Measurements from ENCODE around the gene PRKCA.
"Not testable (repeated sequence)": the region's sequence is repeated elsewhere in the genome, so short reads cannot be mapped to it uniquely, and the experiment has no call there.

The PRKCA gene

DNA sequence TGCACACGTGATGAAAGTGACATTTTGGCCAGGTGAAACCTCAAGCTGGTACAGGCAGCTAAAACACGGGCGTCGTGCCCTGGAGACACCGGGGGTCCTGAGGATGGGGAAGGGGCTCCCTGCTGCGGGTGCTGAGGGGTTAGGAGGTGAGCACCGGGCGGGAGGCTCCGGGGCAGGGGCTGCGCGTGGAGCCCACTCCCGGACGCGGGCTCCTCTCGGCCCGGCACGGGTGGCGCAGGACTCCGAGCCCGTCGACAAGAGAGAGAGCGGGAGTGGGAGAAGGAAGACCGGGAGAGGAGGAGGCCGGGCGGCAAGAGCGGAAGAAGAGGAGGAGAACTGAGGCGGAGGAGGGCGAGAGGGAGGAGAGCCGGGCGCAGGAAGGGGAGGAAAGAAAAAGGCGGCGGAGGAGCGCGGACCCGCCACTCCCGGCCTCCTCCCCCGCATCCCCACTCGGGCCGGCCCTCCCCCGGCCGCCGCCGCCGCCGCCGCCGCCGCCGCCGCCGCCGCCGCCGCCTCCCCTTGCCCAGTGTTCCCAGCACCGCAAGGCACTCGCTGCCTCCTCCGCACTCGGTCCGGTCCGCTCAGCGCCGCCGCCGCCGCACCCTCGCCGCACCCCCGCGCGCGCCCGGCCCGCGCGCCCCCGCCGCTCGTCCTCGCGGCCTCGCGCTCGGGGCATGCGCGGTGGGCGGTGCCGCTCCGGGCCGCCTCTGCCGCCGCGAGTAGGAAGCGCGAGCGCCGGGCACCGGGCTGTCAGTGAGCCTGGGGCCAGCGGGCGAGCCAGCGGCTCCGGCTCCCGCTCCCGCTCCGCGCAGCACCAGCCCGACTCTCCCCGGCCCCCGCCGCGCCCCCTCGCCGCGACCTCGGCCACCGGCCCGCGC, at the start of gene PRKCA:
PRKCA (plus strand) TSS at position 750 of the 878 bp plus-strand sequence.
- DNase-seq, result peak; percentile 77 to 81 (median 78)

DNA sequence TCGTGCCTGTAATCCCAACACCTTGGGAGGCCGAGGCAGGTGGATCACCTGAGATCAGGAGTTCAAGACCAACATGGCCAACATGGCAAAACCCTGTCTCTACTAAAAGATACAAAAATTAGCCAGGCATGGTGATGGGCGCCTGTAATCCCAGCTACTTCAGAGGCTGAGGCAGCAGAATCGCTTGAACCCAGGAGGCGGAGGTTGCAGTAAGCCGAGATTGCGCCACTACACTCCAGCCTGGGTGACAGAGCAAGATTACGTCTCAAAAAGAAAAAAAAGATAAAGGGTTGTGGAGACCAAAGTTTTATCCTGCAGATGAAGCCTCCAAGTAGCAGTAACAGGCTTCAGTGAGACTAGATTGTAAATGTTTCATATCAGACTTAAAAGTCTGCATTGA, 49.0 kb upstream of the PRKCA start:
- not testable (repeated sequence) for DNase-seq

DNA sequence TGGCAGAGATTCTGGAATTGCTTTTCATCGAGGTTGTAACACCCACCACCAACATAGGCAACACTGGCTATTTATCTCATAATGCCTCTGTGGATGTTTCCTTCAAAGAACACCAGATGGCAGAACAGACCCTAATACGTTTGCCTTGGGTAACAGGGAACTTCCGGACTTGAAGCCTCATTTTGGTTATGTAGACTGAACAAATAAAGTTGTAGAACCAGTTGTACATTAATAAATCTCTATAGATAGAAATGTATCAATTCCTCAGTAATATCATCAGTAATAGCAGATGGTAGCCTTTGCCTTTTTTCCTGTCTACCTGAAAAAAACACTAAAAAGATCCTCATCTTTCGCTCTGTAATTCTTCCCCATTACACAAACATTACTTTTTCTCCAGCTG, 47.3 kb upstream of the PRKCA start:
- peak; percentile 60 to 91 (median 63) for DNase-seq

DNA sequence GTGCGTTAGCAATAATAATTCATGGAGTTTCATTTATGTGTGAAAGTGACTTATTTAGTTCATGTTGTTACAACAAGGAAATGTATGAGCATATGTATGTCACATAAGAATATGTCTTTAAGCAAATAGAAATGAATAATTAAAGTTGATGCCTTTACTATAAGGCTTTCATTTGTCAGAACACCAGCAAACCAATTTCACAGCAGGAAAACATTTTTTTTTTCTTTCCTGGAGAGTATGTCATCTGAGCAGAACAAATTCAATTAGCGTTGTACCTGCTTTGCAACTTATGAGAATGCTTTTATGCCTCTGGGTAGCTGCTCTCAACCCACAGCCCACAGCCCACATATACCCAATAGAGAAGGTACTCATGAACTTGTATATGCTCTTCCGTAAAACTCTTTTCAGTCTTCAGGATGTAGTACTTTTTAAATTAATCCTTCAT, 46.9 kb upstream of the PRKCA start:
- peak in 1 of 3 experiments; percentile 67 for DNase-seq

DNA sequence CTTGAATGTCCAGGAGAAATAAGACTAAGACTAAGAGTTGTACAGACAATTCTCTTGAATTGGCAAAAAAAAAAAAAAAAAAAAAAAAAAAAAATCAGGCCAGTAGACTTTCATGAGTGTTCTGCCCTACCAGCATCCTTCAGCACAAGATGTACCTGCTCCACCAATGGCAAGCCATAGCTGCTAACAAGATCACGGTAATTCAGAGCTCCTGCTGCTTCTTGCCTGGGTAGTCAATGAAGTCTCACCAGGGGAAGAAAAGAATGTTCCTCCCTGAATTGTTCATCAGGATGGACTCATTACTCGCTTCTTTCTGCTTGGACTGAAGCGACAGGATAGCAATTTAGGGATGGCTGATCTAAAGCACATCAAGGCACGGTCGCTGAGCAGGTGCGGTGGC, 42.1 kb upstream of the PRKCA start:
- DNase-seq, result no peak

DNA sequence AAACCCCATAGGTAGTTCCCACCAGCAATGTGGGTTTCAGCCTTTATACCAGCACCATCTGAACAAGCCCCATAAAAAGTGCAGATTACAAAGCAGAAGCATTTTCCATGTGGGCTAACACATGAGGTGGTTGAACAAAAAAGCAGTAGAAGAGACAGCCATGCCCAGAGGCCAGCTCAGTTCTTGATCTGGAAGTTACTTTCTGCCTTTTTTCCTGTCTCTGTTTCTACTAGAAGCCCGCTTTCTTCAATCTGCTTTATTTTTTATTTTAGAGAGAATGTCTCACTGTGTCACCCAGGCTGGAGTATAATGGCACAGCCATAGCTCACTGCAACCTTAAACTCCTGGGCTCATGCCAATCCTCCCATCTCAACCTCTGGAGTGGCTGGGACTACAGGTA, 41.7 kb upstream of the PRKCA start:
- no peak for DNase-seq

DNA sequence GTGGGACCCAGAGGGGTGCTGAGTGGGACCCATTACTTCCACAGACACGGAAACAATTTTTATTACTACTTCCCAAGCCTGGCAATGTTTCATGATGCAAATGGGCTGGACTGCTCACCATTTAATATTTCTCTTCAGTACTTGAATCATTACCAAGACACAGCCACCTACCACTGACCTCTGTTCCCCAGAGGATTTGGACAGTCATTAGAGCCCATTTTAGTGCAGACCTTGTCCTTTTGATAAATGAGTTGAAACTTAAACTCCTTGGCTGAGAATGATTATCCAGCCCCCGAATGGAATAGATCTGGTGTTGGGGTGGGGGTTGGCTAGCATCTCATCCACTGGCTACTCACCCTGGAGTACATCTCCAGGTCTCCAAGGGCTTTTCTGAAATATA, 39.6 kb upstream of the PRKCA start:
- no peak for DNase-seq

DNA sequence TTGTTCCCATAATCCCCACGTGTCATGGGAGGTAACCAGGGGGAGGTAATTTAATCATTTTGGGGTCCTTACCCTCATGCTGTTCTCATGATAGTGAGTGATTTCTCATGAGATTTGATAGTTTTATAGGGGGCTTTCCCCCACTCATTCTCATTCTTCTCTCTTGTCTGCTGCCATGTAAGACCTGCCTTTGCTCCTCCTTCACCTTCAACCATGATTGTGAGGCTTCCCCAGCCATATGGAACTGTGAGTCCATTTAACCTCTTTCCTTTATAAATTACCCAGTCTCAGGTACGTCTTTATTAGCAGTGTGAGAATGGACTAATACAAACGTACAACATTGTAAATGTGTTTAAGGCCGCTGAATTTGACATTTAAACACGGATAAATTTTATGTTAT, 37.7 kb upstream of the PRKCA start:
- no peak for DNase-seq

DNA sequence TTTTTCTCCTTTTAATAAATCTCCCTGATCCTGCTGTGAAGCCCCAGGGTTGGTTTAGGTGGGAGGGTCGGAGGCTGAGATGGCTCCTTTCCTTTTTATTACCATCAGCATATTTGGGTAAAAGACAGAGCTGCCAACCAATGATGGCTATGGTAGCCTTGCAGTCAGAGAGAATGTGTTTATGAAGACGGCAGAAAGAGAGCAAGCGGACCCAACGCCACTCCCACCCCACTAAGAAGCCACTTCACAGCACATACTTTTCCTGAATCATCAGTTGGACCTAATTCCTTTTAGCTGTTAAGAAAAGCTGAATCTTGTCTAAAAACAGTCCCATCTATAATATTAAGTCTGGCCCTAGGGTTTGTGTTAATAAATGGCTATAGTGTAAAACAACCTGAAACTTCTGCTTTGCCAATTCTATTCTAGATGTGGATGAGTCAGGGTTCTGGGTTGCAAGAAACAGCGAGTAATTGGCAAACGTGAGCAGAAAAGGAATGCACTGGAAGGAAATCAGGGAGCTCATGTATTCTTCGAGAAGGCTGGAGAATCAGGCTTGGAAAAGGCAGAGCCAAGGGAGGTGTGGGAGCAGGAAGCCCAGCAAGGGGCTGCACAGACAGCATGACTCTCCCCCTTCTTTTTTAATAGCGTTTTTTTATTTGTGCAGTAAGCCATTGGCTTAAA, 34.0 kb upstream of the PRKCA start:
- DNase-seq, result no peak

DNA sequence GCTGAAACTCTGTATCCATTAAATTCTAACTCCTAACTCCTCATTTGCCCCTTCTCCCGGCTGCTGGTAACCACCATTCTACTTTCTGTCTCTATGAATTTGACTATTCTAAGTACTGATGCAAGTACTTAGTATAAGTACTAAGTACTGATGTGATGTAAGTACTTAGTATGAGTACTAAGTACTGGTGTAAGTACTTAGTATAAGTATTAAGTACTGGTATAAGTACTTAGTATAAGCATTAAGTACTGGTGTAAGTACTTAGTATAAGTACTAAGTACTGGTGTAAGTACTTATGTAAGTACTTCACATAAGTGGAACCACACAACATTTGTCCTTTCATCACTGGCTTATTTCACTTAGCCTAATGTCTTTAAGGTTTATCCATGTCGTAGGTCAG, 32.3 kb upstream of the PRKCA start:
- DNase-seq, result no peak

DNA sequence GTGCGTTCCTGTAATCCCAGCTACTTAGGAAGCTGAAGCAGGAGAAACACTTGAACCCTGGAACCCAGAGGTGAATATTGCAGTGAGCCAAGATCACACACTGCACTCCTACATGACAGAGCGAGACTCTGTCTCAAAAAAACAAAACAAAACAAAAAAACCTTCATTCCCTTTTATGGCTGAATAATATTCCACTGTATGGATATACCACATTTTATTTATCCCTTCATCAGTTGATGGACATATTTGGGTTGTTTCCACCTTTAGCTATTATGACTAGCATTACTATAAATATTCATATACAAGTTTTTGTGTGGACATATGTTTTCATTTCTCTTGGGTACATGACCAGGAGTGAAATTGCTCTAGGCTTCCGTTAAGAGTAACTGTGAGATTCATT, 30.9 kb upstream of the PRKCA start:
- no peak for DNase-seq

DNA sequence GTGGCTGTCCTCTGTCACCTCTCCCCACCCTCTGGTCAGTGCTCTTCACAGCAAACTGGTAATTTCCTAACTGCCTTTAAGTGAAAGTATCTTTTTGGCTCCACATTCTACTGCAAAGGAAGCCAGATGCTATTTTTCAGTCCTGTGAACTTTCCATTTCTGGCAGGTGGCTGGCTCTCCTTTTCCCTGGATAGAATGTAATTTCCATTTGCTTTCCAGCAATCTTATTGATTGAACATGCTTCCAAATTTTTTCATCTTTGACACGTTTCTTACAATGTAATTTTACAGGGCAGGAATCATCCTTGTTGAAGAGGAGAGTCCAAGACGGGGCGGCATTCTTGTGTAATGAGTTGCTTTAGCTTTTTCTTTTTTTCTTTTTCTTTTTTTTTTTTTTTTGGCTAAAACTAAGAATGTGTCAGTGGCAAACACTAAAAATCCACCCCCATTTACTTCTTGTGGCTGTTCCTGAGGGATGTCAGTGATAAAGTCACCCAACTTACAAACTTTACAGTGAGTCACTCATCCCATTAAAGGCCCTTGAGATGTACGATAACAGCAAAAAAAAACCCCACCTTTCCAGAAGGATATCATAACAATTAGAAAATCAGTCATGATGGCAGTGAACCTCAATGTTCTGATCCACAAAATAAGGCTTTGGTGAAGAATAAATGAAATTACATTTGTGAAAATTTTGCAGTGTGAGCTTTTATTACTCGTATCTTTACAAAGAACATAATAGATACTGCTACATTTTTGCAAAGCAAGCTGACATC, 29.4 kb upstream of the PRKCA start:
- no peak for DNase-seq

DNA sequence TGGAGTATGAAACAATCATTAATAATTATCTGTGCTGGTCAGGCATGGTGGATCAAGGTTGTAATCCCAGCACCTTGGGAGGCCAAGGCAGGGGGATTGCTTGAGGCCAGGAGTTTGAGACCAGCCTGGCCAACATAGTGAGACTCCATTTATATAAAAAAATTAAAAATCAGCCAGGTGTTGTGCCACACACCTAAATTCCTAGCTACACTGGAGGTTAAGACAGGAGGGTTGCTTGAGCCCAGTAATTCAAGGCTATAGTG, 28.9 kb upstream of the PRKCA start:
- no peak for DNase-seq

DNA sequence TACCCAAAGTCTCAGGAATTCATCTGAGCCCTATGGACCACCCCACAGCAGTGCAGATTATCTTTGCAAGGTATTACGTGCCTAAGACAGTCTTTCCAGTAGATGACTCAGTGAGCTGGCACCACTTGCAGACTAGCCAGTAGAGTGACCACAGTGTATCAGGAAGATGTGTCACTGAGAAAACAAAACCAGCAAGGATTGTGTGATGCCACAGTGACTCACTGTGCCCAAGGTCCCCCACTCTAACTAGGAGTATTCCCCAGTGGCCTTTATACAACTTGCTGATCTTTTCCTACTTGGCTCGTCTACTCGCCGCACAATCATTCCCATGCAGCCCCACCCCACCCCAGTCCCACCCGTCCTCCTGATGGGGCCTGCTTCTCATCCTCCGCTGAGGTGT, 26.8 kb upstream of the PRKCA start:
- no peak for DNase-seq

DNA sequence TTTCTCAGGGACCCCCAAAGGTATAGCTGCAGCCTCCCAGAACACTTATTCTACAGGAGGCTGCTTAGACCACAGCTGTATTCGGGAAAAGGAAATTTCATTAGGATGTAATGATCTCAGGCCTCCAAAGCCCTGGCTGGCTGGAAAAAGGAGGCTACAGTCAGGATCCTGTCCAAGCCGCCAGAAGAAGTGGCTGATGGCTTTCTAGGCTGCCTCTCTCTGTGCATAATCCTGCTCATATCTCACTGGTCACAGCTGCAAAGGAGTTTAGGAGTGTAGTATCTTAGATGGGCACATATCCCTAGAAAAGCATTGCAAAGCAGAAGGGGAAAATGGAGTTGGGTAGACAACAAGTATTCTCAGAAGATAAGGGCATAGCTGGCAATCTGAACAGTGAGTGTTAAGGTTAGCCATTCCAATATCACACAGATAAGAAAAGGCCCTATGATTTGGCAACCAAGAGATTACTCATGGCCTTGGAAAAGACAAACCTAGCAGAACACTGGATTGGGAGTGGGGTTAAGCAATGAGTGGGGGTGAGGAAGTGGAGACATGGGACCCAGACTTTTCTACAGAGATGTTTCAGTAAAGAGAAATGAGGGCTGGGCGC, 26.0 kb upstream of the PRKCA start:
- no peak for DNase-seq

DNA sequence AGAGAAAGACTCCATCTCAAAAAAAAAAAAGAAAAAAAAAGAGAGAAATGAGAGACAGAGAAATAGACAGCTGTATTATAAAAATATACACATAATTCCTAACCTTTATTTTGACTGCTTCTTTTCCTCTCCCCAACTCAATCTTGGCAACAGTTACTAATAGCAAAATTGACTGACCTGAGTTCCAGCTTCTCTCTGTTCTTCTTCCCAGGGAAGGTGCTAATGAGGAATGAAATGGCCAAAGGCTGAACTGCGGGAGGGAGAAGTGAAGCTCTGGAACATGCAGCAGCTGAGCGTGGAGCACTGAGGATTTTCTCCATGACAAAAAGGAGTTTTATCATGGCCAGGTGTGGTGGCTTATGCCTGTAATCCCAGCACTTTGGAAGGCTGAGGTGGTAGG, 25.2 kb upstream of the PRKCA start:
- no peak for DNase-seq

DNA sequence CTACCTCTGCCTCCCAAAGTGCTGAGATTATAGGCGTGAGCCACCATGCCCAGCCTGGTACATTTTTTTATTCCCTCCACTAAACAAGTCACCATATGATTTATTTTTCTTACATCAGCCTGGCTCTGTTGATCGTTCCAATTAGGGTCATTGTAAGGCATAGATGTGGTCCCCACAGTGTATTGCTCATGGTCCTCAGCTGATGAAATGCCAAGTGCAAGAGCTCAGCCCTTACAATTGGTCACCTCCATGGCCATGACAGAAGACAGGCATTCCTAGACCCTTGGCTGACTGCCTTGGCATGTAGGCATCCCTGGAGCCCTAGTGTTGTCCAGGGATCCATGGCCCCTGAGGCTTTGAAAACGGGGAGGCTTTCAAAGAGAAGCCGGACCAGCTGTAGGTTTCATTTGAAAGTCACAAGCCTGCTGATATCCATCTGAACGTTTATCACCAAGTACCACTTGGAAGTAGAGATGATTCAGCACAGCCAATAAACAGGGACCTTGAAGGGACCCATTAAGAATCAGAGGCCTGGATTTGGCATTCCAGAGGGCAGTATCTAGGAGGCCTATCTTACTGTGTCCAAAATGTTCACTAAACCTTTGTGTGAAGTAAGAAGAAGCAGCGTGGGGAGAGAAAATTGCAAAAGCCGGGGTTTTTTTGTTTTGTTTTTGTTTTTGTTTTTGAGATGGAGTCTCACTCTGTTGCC, 20.6 kb upstream of the PRKCA start:
- no peak for DNase-seq

DNA sequence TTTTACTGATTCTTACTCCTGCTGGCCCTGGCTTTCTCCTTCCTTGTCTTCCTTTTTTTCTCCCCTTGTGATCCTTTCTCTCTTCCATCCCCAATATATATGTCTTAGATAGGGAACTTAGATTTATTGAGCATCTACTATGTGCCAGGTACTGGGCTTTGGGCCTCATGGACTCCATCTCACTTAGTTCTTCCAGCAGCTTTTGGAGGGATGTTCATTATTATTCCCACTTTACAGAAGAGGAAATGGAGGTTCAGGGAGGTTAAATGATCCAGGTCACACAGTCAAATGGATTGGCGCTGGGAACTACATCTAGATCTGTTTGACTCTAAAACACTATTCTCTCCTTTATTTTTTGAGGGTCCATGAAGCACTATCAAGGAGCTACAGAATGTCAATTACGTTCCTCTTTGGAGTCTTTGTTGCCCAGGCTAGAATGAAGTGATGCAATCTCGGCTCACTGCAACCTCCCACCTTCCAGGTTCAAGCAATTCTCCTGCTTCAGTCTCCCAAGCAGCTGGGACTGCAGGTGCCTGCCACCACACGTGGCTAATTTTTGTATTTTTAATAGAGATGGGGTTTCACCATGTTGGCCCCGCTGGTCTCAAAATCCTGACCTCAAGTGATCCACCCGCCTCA, 19.0 kb upstream of the PRKCA start:
- no peak for DNase-seq

DNA sequence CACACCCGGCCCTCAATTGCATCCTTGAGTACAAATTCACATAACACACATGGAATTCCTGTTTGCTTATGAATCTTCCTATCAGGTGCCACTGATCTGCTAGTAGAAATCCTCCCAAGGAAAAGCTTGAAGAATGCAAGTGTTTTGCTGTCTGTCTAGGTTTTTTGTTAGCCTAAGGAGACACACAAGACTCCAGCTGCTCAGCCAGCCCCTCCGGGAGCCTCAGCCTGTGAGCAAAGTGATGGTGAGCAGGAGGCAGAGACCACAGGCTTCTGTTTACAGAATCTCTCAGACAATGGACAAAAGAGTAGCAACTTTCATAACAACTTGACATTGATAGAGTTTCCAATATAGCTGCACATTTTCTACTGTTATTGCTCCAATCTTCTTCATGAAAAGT, 18.4 kb upstream of the PRKCA start:
- no peak for DNase-seq

DNA sequence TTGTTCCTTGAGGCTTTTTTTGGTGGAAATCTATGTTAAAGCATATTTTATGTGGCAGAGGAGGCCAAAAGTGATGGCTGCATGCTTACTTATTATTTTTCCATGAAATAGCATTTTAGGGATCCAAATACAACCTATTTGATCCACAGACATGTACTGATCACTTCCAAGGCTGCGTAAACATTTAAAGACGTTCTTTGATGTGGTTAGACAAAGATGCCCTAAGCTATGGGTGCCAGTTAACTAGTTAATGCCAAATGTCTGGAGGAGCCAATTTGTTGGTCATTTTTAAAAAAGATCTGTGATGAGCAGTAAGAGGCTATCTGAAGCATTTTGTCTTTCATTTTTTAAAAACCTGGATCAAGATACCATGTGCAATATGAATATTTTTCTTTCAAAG, 17.3 kb upstream of the PRKCA start:
- DNase-seq, result no peak

DNA sequence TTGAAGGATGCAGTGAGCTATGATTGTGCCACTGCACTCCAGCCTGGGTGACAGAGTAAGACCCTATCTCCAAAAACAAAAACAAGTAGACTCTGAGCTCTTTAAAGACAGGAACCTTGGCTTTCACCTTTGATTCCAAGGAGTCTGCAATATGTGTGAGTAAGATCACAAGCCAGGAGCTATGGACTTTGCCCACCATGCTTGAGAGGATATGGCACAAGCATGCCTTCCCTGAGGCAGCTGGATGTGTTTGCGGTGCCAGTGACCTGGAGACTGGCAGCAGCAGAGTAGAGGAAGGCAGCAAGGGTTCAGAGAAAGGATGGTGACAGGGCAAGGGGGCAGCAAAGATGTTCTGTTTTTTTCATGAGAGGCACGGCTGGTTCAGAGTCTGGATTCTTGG, 14.5 kb upstream of the PRKCA start:
- DNase-seq, result no peak

DNA sequence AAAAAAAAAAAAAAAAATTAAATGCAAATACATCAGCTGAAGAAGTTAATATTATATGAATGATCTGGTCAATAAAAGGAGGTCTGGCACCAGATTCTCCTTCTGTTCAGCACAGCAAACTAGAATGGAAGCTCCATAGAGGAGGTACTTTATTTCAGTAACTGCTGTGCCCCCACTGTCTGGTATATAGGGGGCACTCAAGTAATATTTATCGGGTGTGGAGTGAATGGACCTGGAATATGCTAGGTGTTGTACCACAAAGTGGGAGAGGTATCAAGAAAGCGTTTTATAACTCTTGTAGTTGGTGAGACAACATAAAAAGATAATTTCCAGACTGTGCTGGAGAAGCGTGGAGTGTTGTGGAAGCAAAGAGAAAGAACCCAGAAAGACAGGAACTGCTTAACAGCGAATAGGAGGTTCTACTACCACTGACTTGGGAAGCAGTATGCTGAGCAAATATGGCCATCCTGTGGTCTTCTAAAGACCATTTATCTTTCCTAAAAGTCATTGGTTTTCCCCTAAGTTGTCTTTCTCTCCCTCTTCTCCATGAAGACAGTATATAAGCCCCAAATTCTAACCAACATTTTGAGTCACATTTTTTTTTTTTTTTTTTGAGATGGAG, 12.2 kb upstream of the PRKCA start:
- peak in 2 of 3 experiments; percentile 7 to 55 for DNase-seq

Data from NCI-H1417 (cell line).